AG04449 (cell line): ENCODE data around the gene SLC30A2.
A peak's percentile ranks its signal among the peaks of the same experiment; 100 is the strongest.

ENCODE experiments used
- CTCF ChIA-PET: fragments of 350-600 bp; formaldehyde crosslinking; extraction: SDS; loops from one replicate; lab custom pipeline; 2021; ENCODE audit warnings: antibody characterized with exemption; lab: Yijun Ruan, JAX
- POLR2A ChIA-PET: fragments of 400-600, 350-600 bp; formaldehyde crosslinking; extraction: SDS; loops from one replicate; lab custom pipeline; 2020; ENCODE audit warnings: antibody characterized with exemption, inconsistent platforms; lab: Yijun Ruan, JAX
- DNase-seq: peaks from one replicate; pipeline ENCODE4 v3.0.0-alpha.2; 2010; ENCODE audit warnings: low read depth, low spot score
- H3K4me3 ChIP-seq: 2 replicates; pipeline ENCODE4 v1.5.1; 2011; ENCODE audit warnings: low read depth, mild to moderate bottlenecking, control low read depth, low read length
- CTCF ChIP-seq: IDR thresholded peaks from one replicate; pipeline ENCODE4 v1.5.1; 2011; ENCODE audit warnings: mild to moderate bottlenecking, moderate library complexity, low read length, control low read depth, inconsistent platforms; ENCODE audit not compliant: insufficient read depth; ENCODE audit errors: missing control alignments

SLC30A2 gene

GRCh38 chr1:26025517-26025916 lies 20.4 kb downstream of the SLC30A2 start:
- ChIA-PET CTCF (interaction anchor here (2.8 to 8.6 kb wide), 3 partner anchors 9 to 130 kb away, joined by 14 to 69 read pairs (median 43); no protein-coding TSS in a partner anchor), POLR2A (interaction anchor here (0.7 kb wide), 1 partner anchor 25 kb away, joined by 3 read pairs; no protein-coding TSS in a partner anchor)
- no peak overlapping the region for H3K4me3 ChIP-seq
- no peak for TF ChIP-seq CTCF
- no peak for DNase-seq

GRCh38 chr1:26025060-26025459 lies 20.9 kb downstream of the SLC30A2 start:
- ChIA-PET POLR2A (no interaction called here), CTCF (interaction anchor here (1.2 to 8.6 kb wide), 5 partner anchors 10 to 392 kb away, joined by 4 to 69 read pairs (median 5); no protein-coding TSS in a partner anchor)
- DNase-seq, result no peak
- peak overlapping the region; percentile 49; the same call in 1 of the 2 replicates for H3K4me3 ChIP-seq
- no peak for TF ChIP-seq CTCF

GRCh38 chr1:26023826-26024225 lies 22.1 kb downstream of the SLC30A2 start:
- ChIA-PET POLR2A (no interaction called here), CTCF (interaction anchor here (1.2 to 8.6 kb wide), 5 partner anchors 11 to 393 kb away, joined by 4 to 69 read pairs (median 5); no protein-coding TSS in a partner anchor)
- no peak for TF ChIP-seq CTCF
- DNase-seq, result no peak
- peak overlapping the region; percentile 49 for H3K4me3 ChIP-seq

- TF ChIP-seq CTCF, result no peak
- DNase-seq, result no peak
- CTCF ChIA-PET, result interaction anchor here (0.8 to 8.6 kb wide), 4 partner anchors 12 to 127 kb away, joined by 3 to 69 read pairs (median 24); partner anchors contain the start of gene PAFAH2
- peak overlapping the region; percentile 65 for H3K4me3 ChIP-seq
- POLR2A ChIA-PET, result interaction anchor here (1.2 kb wide), 1 partner anchor 203 kb away, joined by 3 read pairs; the partner anchor contains the start of gene MTFR1L
These were observed 22.9 kb downstream of the SLC30A2 start for GRCh38 chr1:26023009-26023408.

- no peak for TF ChIP-seq CTCF
- no peak for DNase-seq
- CTCF ChIA-PET, result interaction anchor here (0.8 to 8.6 kb wide), 5 partner anchors 12 to 146 kb away, joined by 3 to 69 read pairs (median 6); partner anchors contain the start of gene PAFAH2
- POLR2A ChIA-PET, result interaction anchor here (1.2 kb wide), 1 partner anchor 203 kb away, joined by 3 read pairs; the partner anchor contains the start of gene MTFR1L
- peak overlapping the region; percentile 65 for H3K4me3 ChIP-seq
These were observed 23.5 kb downstream of the SLC30A2 start for GRCh38 chr1:26022404-26022779.

- CTCF ChIA-PET, result interaction anchor here (0.8 to 8.6 kb wide), 6 partner anchors 13 to 146 kb away, joined by 3 to 69 read pairs (median 4); partner anchors contain the start of gene PAFAH2
- POLR2A ChIA-PET, result interaction anchor here (0.9 to 1.3 kb wide), 3 partner anchors 8 to 202 kb away, joined by 3 to 5 read pairs (median 4); partner anchors contain the start of gene MTFR1L
- H3K4me3 ChIP-seq, result peak within 1 kb of the TSS; percentile 65
These were observed 24.1 kb downstream of the SLC30A2 start, which contains the start of gene EXTL1 for GRCh38 chr1:26021647-26022403. TSS of gene EXTL1 (plus strand) at chr1:26021775. CDS start at chr1:26022647, 872 bp downstream.

More at GRCh38 chr1:26021647-26022403, 24.1 kb downstream of the SLC30A2 start, which contains the start of gene EXTL1:
- TF ChIP-seq CTCF, result no peak
- DNase-seq, result no peak
